Breast epithelium (tissue), 4 donors: ENCODE data around the gene SNCAIP. TPM values are rescaled to one million over a fixed set of nuclear protein-coding genes. Genes with fewer than 3 reads are reported as not detected.

ENCODE experiments used
- DNase-seq, 2 donors: peaks; one replicate each; pipeline ENCODE4 v3.0.0-alpha.2; 2019; ENCODE audit warnings: low spot score in 2 of 2
- H3K27ac ChIP-seq, 2 donors: fragments of 200-600 bp; sonication (generic) in 1 of 2; one replicate each; pipeline ENCODE4 v1.5.1; 2016 to 2019; ENCODE audit warnings: mild to moderate bottlenecking in 1 of 2
- H3K27me3 ChIP-seq, 2 donors: fragments of 200-600 bp; sonication (generic) in 1 of 2; one replicate each; pipeline versions ENCODE4 v1.5.1 to v1.6.0; 2017 to 2019; ENCODE audit warnings: control low read depth in 1 of 2, mild to moderate bottlenecking in 1 of 2
- H3K36me3 ChIP-seq: fragments of 200-600 bp; one replicate; pipeline ENCODE4 v1.5.1; 2019
- H3K4me1 ChIP-seq, 2 donors: fragments of 200-600 bp; sonication (generic); one replicate each; pipeline ENCODE4 v1.5.1; 2016 to 2019; ENCODE audit warnings: control low read depth in 1 of 2
- H3K4me3 ChIP-seq, 3 donors: fragments of 200-600 bp; sonication (generic); 1 replicate in 2 of 3; 2 replicates in 1 of 3; pipeline ENCODE4 v1.5.1; 2016 to 2019; ENCODE audit warnings: mild to moderate bottlenecking in 3 of 3, moderate library complexity in 2 of 3
- H3K9me3 ChIP-seq, 2 donors: fragments of 200-600 bp; sonication (generic) in 1 of 2; one replicate each; pipeline ENCODE4 v1.5.1; 2016 to 2019; ENCODE audit warnings: control low read depth in 1 of 2
- POLR2A ChIP-seq: fragments of 450-650 bp; IDR thresholded peaks from one replicate; pipeline ENCODE4 v1.6.1; 2016; ENCODE audit warnings: antibody characterized with exemption, mild to moderate bottlenecking, moderate library complexity
- POLR2AphosphoS5 ChIP-seq, 3 donors: sonication (generic); formaldehyde crosslinking; IDR thresholded peaks; one replicate each; pipeline ENCODE4 v1.6.1; 2017; ENCODE audit warnings: antibody characterized with exemption in 3 of 3
- intact Hi-C: fragments of 100-400 bp; cut with DNase I; formaldehyde crosslinking; loops from one replicate; pipeline ENCODE4 v1.15.1; 2023; ENCODE audit warnings: low total_unique reads
- total RNA-seq, 3 donors: library from RNA; depleted of rRNA; stranded (reverse); fragments of >200 nt; gene quantifications; one replicate each; pipeline ENCODE4 v1.1.0, GENCODE V29; 2016
- TF ChIP-seq, protein P1 (sequence below), 3 donors: fragments of 450-650 bp; IDR thresholded peaks; one replicate each; pipeline ENCODE4 v1.5.1; 2016 to 2017; ENCODE audit warnings: antibody characterized with exemption in 3 of 3, mild to moderate bottlenecking in 3 of 3, moderate library complexity in 3 of 3

SNCAIP gene
- total RNA-seq, 3 donors from 2014 or later = 9.8 to 15.4 (median 10.9) TPM

- no peaks in the 10 kb centered on the region for H3K4me1 ChIP-seq
- TF ChIP-seq POLR2A = no peak
- H3K9me3 ChIP-seq = no peaks in the 10 kb centered on the region
- no peak overlapping the region for H3K4me3 ChIP-seq
- DNase-seq = no peak
- no peaks in the 10 kb centered on the region for H3K36me3 ChIP-seq
- no peaks in the 10 kb centered on the region for H3K27me3 ChIP-seq
- H3K27ac ChIP-seq = no peak overlapping the region
- intact Hi-C loops = loop anchor here (10.0 kb wide), 1 partner anchor 400 kb away; no protein-coding TSS in a partner anchor
Measured at GRCh38 chr5:122295138-122295537, 16.9 kb upstream of the SNCAIP start.

GRCh38 chr5:122296871-122297270 lies 15.2 kb upstream of the SNCAIP start:
- no peaks in the 10 kb centered on the region for H3K36me3 ChIP-seq
- no peak for TF ChIP-seq POLR2AphosphoS5 (IDR thresholded peaks at IDR 0.05)
- TF ChIP-seq, protein P1, sequence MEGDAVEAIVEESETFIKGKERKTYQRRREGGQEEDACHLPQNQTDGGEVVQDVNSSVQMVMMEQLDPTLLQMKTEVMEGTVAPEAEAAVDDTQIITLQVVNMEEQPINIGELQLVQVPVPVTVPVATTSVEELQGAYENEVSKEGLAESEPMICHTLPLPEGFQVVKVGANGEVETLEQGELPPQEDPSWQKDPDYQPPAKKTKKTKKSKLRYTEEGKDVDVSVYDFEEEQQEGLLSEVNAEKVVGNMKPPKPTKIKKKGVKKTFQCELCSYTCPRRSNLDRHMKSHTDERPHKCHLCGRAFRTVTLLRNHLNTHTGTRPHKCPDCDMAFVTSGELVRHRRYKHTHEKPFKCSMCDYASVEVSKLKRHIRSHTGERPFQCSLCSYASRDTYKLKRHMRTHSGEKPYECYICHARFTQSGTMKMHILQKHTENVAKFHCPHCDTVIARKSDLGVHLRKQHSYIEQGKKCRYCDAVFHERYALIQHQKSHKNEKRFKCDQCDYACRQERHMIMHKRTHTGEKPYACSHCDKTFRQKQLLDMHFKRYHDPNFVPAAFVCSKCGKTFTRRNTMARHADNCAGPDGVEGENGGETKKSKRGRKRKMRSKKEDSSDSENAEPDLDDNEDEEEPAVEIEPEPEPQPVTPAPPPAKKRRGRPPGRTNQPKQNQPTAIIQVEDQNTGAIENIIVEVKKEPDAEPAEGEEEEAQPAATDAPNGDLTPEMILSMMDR (IDR thresholded peaks at IDR 0.05) = no peak
- no peak for TF ChIP-seq POLR2A
- H3K4me3 ChIP-seq = no peak overlapping the region
- intact Hi-C loops = loop anchor here (10.0 kb wide), 1 partner anchor 398 kb away; no protein-coding TSS in a partner anchor
- DNase-seq = no peak
- H3K9me3 ChIP-seq = no peaks in the 10 kb centered on the region
- H3K27me3 ChIP-seq = no peaks in the 10 kb centered on the region
- H3K4me1 ChIP-seq = no peaks in the 10 kb centered on the region
- no peak overlapping the region for H3K27ac ChIP-seq

GRCh38 chr5:122297587-122298298 lies 14.3 kb upstream of the SNCAIP start:
- no peak for DNase-seq
- Histone ChIP-seq H3K9me3 (no peaks in the 10 kb centered on the region), H3K4me3 (no peak overlapping the region), H3K36me3 (no peaks in the 10 kb centered on the region), H3K4me1 (no peaks in the 10 kb centered on the region), H3K27me3 (no peaks in the 10 kb centered on the region), H3K27ac (no peak overlapping the region)
- TF ChIP-seq POLR2AphosphoS5 (IDR thresholded peaks at IDR 0.05) (no peak), POLR2A (no peak)
- intact Hi-C loops = loop anchor here (10.0 kb wide), 1 partner anchor 397 kb away; no protein-coding TSS in a partner anchor

DNA sequence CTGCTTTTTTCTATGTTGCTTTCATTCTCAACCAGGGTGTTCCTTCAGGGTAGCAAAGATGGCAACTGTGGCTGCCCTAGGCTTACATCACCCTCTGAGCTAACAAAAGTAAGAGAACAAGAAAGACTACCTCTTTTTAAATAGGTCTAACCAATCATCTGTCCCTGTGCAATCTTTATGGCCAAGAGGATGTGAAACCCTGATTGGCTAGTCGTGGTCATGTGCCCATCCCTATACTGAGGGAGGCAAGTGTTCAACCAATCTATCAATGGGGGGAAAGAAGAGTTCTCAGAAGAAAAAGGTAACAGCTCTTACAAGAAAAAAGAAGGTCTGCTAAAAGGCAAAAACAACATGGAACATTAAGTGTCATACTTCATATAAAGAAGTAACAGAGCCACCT lies 11.7 kb upstream of the SNCAIP start:
- no peaks in the 10 kb centered on the region for H3K9me3 ChIP-seq
- intact Hi-C loops = no loop called here
- no peaks in the 10 kb centered on the region for H3K27me3 ChIP-seq
- DNase-seq = no peak
- TF ChIP-seq POLR2A = no peak
- TF ChIP-seq, protein P1 (IDR thresholded peaks at IDR 0.05) = no peak
- no peak for TF ChIP-seq POLR2AphosphoS5 (IDR thresholded peaks at IDR 0.05)
- no peak overlapping the region for H3K4me3 ChIP-seq
- no peaks in the 10 kb centered on the region for H3K4me1 ChIP-seq
- H3K27ac ChIP-seq = no peak overlapping the region
- H3K36me3 ChIP-seq = no peaks in the 10 kb centered on the region

- no peaks in the 10 kb centered on the region for H3K9me3 ChIP-seq
- intact Hi-C loops = no loop called here
- no peak for DNase-seq
Measured at GRCh38 chr5:122301016-122301415, 11.0 kb upstream of the SNCAIP start.

More at GRCh38 chr5:122301016-122301415, 11.0 kb upstream of the SNCAIP start:
- H3K27me3 ChIP-seq = no peaks in the 10 kb centered on the region
- H3K4me3 ChIP-seq = no peak overlapping the region
- H3K27ac ChIP-seq = no peak overlapping the region
- TF ChIP-seq POLR2A (no peak), POLR2AphosphoS5 (IDR thresholded peaks at IDR 0.05) (no peak)
- TF ChIP-seq, protein P1 (IDR thresholded peaks at IDR 0.05) = no peak
- no peaks in the 10 kb centered on the region for H3K36me3 ChIP-seq
- H3K4me1 ChIP-seq = no peaks in the 10 kb centered on the region
